ENCODE measurements around the gene HSPBP1. TPM values are rescaled to one million over a fixed set of nuclear protein-coding genes. Genes with fewer than 3 reads are reported as not detected.

Gene HSPBP1
- total and polyA plus RNA-seq, 2 of the 13 experiments (the other 11 are each of a cell fraction or from before 2014, with no cell fraction given) = 22.3 to 33.7 TPM

- no peak overlapping the region for H3K27ac ChIP-seq (ENCODE audit: extremely low read length, insufficient read depth, low read length)
- H2AFZ ChIP-seq (ENCODE audit: low read length) = no peak overlapping the region
- peaks cover 0 to 20% of the 10 kb centered on the region in 2 experiments; a peak in 2 of 5 replicates for H3K27me3 ChIP-seq (ENCODE audit: control insufficient read depth in 1 of 2, insufficient read depth in 2 of 2, low read length in 2 of 2)
- TF ChIP-seq ZNF614 (CRISPR knock-in tag; IDR thresholded peaks at IDR 0.05; ENCODE audit: borderline replicate concordance) = no peak
- TF ChIP-seq FIP1L1 (IDR thresholded peaks at IDR 0.05; ENCODE audit: borderline replicate concordance, insufficient read depth, low read depth, low read length) = no peak
- TF ChIP-seq ZNF563 (CRISPR knock-in tag; IDR thresholded peaks at IDR 0.05) = no peak
- TF ChIP-seq ZNF792 (CRISPR knock-in tag; IDR thresholded peaks at IDR 0.05) = no peak
- no peak for TF ChIP-seq CTCF (CRISPR knock-in tag; IDR thresholded peaks at IDR 0.05)
- no peak for TF ChIP-seq HHEX (CRISPR knock-in tag; IDR thresholded peaks at IDR 0.05)
- no peak for TF ChIP-seq THAP11 (CRISPR knock-in tag; IDR thresholded peaks at IDR 0.05)
- no peak for TF ChIP-seq ZNF713 (CRISPR knock-in tag; IDR thresholded peaks at IDR 0.05)
- TF ChIP-seq NAIF1 (CRISPR knock-in tag; IDR thresholded peaks at IDR 0.05; ENCODE audit: borderline replicate concordance) = no peak
- no peak for TF ChIP-seq TOE1 (CRISPR knock-in tag; IDR thresholded peaks at IDR 0.05)
- no peak for TF ChIP-seq GLMP (CRISPR knock-in tag; IDR thresholded peaks at IDR 0.05; ENCODE audit: borderline replicate concordance)
- TF ChIP-seq ZNF33B (CRISPR knock-in tag; IDR thresholded peaks at IDR 0.05) = no peak
- TF ChIP-seq MBNL3 (CRISPR knock-in tag; conservative IDR thresholded peaks at IDR 0.05) = no peak
- TF ChIP-seq RARG (CRISPR knock-in tag; IDR thresholded peaks at IDR 0.05; ENCODE audit: low read depth) = no peak
- no peak for TF ChIP-seq DRAP1 (CRISPR knock-in tag; IDR thresholded peaks at IDR 0.05)
- TF ChIP-seq CBX5 (CRISPR knock-in tag; IDR thresholded peaks at IDR 0.05; ENCODE audit: borderline replicate concordance) = no peak
- in situ Hi-C loops (cut with HindIII; ENCODE audit: extremely low pct_ligation_motif_present, low pct_unique_long_range_greater_than_20kb) = loop anchor here (5.0 kb wide), 1 partner anchor 115 kb away; no protein-coding TSS in a partner anchor
- WGBS (ENCODE audit: low lambda C conversion rate) = 42% methylated on average over 10 of the region's 12 CpGs
- peak overlapping the region in 2 of 3 experiments; percentile 42 to 75; a peak in 3 of 6 replicates for H3K4me3 ChIP-seq (replicated peaks in 1 of 3; ENCODE audit: insufficient read depth in 1 of 3, low read depth in 2 of 3, low read length in 3 of 3)
- no peak for FAIRE-seq
- no TSS peak for BruUV-seq (replicated peaks)
- peak overlapping the region; percentile 96 for H3K4me2 ChIP-seq (ENCODE audit: low read depth, low read length)
- ChIA-PET CTCF (ENCODE audit: low intra/inter-chr PET ratio, low total read pairs) (interaction anchor here (1.2 to 1.8 kb wide), 2 partner anchors 37 to 116 kb away, joined by 3 to 9 read pairs; partner anchors contain the start of gene KMT5C), POLR2A (interaction anchor here (1.0 to 2.2 kb wide), 9 partner anchors 10 to 116 kb away, joined by 3 to 13 read pairs (median 7); partner anchors contain the start of genes HSPBP1, PPP6R1 and UBE2S)
- no peaks in the 10 kb centered on the region for H3K9me3 ChIP-seq (ENCODE audit: low read length)
- intact Hi-C loops (cut with micrococcal nuclease; ENCODE audit: unreplicated experiment) = no loop called here
- no peaks in the 10 kb centered on the region for H3K36me3 ChIP-seq (replicated peaks in 1 of 2; ENCODE audit: control insufficient read depth in 1 of 2, insufficient read depth in 2 of 2, low read length in 2 of 2)
- no peaks in the 10 kb centered on the region for H4K20me1 ChIP-seq (ENCODE audit: insufficient read depth, low read length)
- no peaks in the 10 kb centered on the region for H3K79me2 ChIP-seq (ENCODE audit: insufficient read depth, low read length)
- peaks cover 29% of the 10 kb centered on the region for H3K4me1 ChIP-seq (ENCODE audit: insufficient read depth, low read length)
- ATAC-seq = no peak
- peak overlapping the region; percentile 23; the same call in 1 of the 2 replicates for H3K9ac ChIP-seq (ENCODE audit: insufficient read depth, low read depth, low read length)
- DNase-seq (ENCODE audit: low spot score) = no peak
These were observed 22.4 kb upstream of the HSPBP1 start for GRCh38 chr19:55302318-55302703.

All from HepG2 (cell line).